IPS-18a (cell line): ENCODE measurements around the gene ICA1.
"Not testable (repeated sequence)": the region's sequence is repeated elsewhere in the genome, so short reads cannot be mapped to it uniquely, and the experiment has no call there.

Experiments
- H3K27ac ChIP-seq: one replicate; pipeline ENCODE4 v1.5.1; 2013; ENCODE audit warnings: low read length
- H3K27me3 ChIP-seq: one replicate; pipeline ENCODE4 v1.6.1; 2013; ENCODE audit warnings: mild to moderate bottlenecking, low read length; ENCODE audit not compliant: control insufficient read depth, insufficient read depth
- H3K36me3 ChIP-seq: one replicate; pipeline ENCODE4 v1.6.1; 2013; ENCODE audit warnings: low read depth, low read length; ENCODE audit not compliant: control insufficient read depth
- H3K4me1 ChIP-seq: one replicate; pipeline ENCODE4 v1.6.1; 2013; ENCODE audit warnings: low read depth, low read length; ENCODE audit not compliant: control insufficient read depth
- H3K4me3 ChIP-seq: one replicate; pipeline ENCODE4 v1.5.1; 2013; ENCODE audit warnings: low read length
- H3K9ac ChIP-seq: one replicate; pipeline ENCODE4 v1.6.1; 2013; ENCODE audit warnings: mild to moderate bottlenecking, low read length, moderate library complexity
- H3K9me3 ChIP-seq: one replicate; pipeline ENCODE4 v1.6.1; 2013; ENCODE audit warnings: low read depth, low read length; ENCODE audit not compliant: control insufficient read depth

ICA1 gene

GRCh38 chr7:8261711-8262695 lies at the start of gene ICA1:
TSS of gene ICA1 (minus strand) at chr7:8262167. CDS start at chr7:8235926, 26,241 bp downstream.
- Histone ChIP-seq H3K27me3 (peaks cover 27% of the 10 kb centered on the region), H3K9me3 (no peaks in the 10 kb centered on the region), H3K4me1 (peaks cover 4% of the 10 kb centered on the region), H3K36me3 (no peaks in the 10 kb centered on the region), H3K27ac (no peak within 1 kb of the TSS), H3K4me3 (peak within 1 kb of the TSS; percentile 79), H3K9ac (peak within 1 kb of the TSS; percentile 75)

- Histone ChIP-seq H3K27me3 (no peaks in the 10 kb centered on the region), H3K9ac (no peak overlapping the region), H3K27ac (no peak overlapping the region), H3K9me3 (no peaks in the 10 kb centered on the region), H3K4me3 (no peak overlapping the region), H3K4me1 (no peaks in the 10 kb centered on the region), H3K36me3 (no peaks in the 10 kb centered on the region)
Measured at GRCh38 chr7:8310876-8311275, 48.9 kb upstream of the ICA1 start.

- Histone ChIP-seq H3K4me3 (no peak overlapping the region), H3K27ac (no peak overlapping the region), H3K9ac (no peak overlapping the region), H3K27me3 (no peaks in the 10 kb centered on the region), H3K9me3 (no peaks in the 10 kb centered on the region), H3K36me3 (no peaks in the 10 kb centered on the region), H3K4me1 (no peaks in the 10 kb centered on the region)
Measured at GRCh38 chr7:8305625-8306388, 43.8 kb upstream of the ICA1 start.

- Histone ChIP-seq H3K4me3 (no peak overlapping the region), H3K27me3 (no peaks in the 10 kb centered on the region), H3K27ac (no peak overlapping the region), H3K9me3 (no peaks in the 10 kb centered on the region), H3K9ac (no peak overlapping the region), H3K36me3 (no peaks in the 10 kb centered on the region), H3K4me1 (no peaks in the 10 kb centered on the region)
Measured at GRCh38 chr7:8305104-8305503, 43.1 kb upstream of the ICA1 start.

GRCh38 chr7:8303904-8304528 lies 42.0 kb upstream of the ICA1 start:
- Histone ChIP-seq H3K4me1 (no peaks in the 10 kb centered on the region), H3K27me3 (no peaks in the 10 kb centered on the region), H3K27ac (no peak overlapping the region), H3K9ac (no peak overlapping the region), H3K9me3 (no peaks in the 10 kb centered on the region), H3K36me3 (no peaks in the 10 kb centered on the region), H3K4me3 (peak overlapping the region; percentile 53)

GRCh38 chr7:8297023-8297422 lies 35.1 kb upstream of the ICA1 start:
- H3K4me1 ChIP-seq, H3K27me3 ChIP-seq, H3K4me3 ChIP-seq, H3K9ac ChIP-seq, H3K27ac ChIP-seq, H3K36me3 ChIP-seq, H3K9me3 ChIP-seq: not testable (repeated sequence)

GRCh38 chr7:8296362-8296659 lies 34.3 kb upstream of the ICA1 start:
- no peak overlapping the region for H3K4me3 ChIP-seq
- H3K27ac ChIP-seq: no peak overlapping the region
- H3K4me1 ChIP-seq: peaks cover 7% of the 10 kb centered on the region
- no peak overlapping the region for H3K9ac ChIP-seq
- H3K9me3 ChIP-seq: no peaks in the 10 kb centered on the region
- no peaks in the 10 kb centered on the region for H3K36me3 ChIP-seq
- H3K27me3 ChIP-seq: no peaks in the 10 kb centered on the region

GRCh38 chr7:8295638-8296361 lies 33.8 kb upstream of the ICA1 start:
- no peaks in the 10 kb centered on the region for H3K36me3 ChIP-seq
- H3K4me3 ChIP-seq: no peak overlapping the region
- H3K9ac ChIP-seq: no peak overlapping the region
- peaks cover 11% of the 10 kb centered on the region for H3K4me1 ChIP-seq
- no peak overlapping the region for H3K27ac ChIP-seq
- no peaks in the 10 kb centered on the region for H3K27me3 ChIP-seq
- no peaks in the 10 kb centered on the region for H3K9me3 ChIP-seq

- Histone ChIP-seq H3K9ac (no peak overlapping the region), H3K4me1 (peaks cover 30% of the 10 kb centered on the region), H3K36me3 (no peaks in the 10 kb centered on the region), H3K4me3 (no peak overlapping the region), H3K27ac (no peak overlapping the region), H3K9me3 (no peaks in the 10 kb centered on the region), H3K27me3 (no peaks in the 10 kb centered on the region)
Measured at GRCh38 chr7:8291397-8292141, 29.6 kb upstream of the ICA1 start.

- Histone ChIP-seq H3K9me3 (no peaks in the 10 kb centered on the region), H3K27me3 (no peaks in the 10 kb centered on the region), H3K9ac (no peak overlapping the region), H3K4me3 (no peak overlapping the region), H3K36me3 (no peaks in the 10 kb centered on the region), H3K27ac (no peak overlapping the region), H3K4me1 (peaks cover 28% of the 10 kb centered on the region)
Measured at GRCh38 chr7:8290645-8291308, 28.8 kb upstream of the ICA1 start.
